Occipital lobe (tissue), 2 donors: ENCODE data around the gene DNASE1L1. TPM values are rescaled to one million over a fixed set of nuclear protein-coding genes. Genes with fewer than 3 reads are reported as not detected.
A peak's percentile ranks its signal among the peaks of the same experiment; 100 is the strongest.

ENCODE experiments used
- DNase-seq: peaks from one replicate; lab custom pipeline; 2025; lab: John Stamatoyannopoulos, UW
- total RNA-seq: library from RNA; depleted of rRNA; stranded (reverse); fragments of >200 nt; gene quantifications from one replicate; pipeline ENCODE4 v1.2.3, GENCODE V29; 2014

DNASE1L1 gene, protein sequence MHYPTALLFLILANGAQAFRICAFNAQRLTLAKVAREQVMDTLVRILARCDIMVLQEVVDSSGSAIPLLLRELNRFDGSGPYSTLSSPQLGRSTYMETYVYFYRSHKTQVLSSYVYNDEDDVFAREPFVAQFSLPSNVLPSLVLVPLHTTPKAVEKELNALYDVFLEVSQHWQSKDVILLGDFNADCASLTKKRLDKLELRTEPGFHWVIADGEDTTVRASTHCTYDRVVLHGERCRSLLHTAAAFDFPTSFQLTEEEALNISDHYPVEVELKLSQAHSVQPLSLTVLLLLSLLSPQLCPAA
- total RNA-seq: 4.4 TPM

DNA sequence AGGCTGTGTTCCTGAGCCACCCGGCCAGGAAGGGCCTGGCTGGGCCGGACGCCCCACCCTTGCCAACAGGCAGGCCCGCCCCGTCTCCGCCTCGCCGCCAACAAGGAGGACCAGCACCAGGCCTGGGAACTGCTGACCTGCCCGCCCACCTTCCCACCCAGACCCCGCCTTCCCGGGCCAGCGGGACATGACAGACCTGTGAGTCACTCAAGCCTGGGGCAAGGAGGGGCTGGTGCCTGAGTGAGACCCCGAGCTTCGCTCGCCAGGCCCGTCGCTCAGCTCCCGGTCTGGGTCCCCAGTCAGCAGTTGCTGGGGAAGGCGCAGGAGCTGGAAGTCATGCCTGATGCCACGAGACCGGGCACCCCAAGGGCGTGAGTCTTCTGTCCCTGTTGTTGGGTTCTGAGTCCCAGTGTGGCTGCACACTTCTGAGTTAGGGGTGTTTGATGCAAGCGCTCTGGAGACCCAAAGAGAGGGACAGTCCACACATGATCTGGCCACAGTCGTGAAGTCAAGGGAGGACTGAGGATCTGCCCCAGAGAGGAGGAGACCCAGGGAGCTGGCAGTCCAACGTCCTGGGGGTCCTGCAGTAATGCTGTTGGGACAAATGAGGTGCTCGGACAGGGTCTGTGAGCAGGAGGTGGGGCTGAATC, at the start of gene DNASE1L1:
TSS of gene DNASE1L1 (minus strand) at position 33 of the 650 bp plus-strand sequence. CDS start 3,686 bp downstream, outside the sequence.
- DNase-seq: peak; percentile 5

DNA sequence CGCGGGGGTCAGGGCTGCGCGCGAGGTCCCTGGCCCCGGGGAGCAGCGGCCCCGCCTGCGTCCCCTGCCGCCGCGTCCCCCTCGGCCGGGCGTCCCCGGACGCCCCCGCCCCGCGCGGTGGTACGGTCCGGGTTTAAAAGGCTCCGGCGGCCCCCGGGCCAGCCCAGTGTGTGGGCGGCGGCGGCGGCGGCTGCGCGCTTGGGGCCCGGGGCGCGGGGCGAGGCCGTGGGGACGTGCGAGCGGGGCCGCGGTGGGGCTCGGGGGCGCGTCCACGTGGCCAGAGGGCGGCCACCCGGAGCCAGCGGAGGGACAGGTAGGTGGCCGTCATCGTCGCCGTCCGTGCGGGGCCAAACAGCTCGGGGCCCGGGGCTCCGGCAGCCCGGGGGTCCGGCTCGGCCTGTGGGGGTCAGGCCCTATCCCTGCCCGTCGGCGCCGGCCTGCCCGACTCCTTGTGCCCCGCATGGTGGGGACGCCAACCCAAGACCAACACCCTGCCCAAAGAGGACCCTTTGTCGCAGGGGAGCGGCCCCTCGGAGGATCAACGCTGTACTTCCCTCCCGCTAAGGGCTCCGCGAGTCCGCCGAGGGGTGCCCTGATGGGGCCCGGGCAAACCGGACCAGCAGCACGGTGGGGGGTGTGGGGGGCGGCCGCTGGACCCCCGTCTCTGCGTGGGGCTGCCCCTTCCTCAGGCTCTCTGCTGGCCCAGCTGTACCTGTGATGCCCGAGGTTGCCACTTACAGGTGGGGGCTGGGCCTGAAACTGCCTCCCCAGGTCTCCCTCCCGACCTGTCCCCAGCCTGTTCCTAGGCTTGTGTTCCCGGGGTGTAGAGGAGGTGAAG, 49.3 kb upstream of the DNASE1L1 start, which contains the start of gene PLXNA3:
TSS of gene PLXNA3 (plus strand) at position 166 of the 838 bp plus-strand sequence. CDS start 1,903 bp downstream, outside the sequence.
- no peak for DNase-seq

DNA sequence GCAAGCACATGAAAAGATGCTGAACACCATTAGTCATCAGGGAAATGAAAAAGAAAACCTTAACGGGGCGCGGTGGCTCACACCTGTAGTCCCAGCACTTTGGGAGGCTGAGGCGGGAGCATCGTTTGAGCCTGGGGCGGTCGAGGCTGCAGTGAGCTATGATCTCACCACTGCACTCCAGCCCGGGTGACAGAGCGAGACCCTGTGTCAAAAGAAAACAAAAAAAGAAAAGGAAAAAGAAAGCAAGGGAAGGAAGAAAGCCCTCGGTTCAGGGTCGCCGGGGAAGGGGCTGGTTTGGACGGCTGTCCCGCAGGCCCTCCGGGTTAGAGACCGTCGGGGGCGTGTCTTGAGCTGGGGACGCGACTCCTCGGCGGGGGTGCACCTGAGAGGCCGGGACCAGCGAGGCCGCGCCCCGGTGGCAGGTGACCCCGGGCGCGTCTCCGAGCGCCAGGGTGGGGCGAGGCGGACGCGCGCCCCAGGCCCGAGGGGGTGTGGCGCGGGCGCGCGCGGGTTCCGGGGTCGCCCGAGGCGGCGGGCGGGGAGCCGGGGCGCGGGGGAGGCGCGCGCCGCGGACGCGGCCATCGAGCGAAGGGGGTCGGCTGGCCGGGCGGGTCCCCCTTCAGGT, 48.5 kb upstream of the DNASE1L1 start:
- no peak for DNase-seq

DNA sequence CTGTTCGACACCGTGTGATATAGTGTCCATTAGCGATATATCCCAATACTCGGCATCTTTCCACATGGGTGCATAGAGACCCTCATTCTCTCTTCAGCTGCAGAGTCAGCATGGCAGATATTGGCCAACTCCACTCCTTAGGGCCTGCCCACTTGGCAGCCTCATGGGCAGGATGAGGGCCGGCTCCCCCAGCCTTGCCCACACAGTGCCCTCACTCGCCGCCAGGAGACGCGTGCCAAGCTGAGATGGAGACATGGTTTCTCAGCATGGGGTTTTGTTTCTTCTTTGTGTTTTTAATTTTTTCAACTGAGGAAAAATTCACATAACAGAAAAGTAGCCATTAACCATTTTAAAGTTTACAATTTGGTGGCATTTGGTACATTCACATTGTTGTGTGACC, 43.8 kb upstream of the DNASE1L1 start:
- no peak for DNase-seq

DNA sequence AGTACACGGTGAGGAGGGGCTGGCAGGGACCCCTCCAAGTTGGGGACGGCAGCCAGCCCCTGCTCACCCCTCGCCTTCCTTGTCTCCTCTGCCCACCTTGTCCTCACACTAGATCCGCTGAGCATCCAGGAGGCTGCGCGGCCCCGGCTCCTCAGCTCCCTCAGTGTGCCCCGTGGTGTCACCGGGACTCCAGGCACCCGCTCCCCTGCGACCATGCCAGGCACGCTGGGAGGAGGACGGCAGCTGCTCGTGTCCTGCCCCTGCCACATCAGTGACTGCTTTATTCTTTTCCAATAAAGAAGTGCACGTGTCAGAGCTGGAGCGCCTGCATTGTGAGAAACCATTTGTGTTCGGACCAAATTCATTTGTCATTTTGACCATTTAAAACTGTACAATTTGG, 41.3 kb upstream of the DNASE1L1 start:
- no peak for DNase-seq

DNA sequence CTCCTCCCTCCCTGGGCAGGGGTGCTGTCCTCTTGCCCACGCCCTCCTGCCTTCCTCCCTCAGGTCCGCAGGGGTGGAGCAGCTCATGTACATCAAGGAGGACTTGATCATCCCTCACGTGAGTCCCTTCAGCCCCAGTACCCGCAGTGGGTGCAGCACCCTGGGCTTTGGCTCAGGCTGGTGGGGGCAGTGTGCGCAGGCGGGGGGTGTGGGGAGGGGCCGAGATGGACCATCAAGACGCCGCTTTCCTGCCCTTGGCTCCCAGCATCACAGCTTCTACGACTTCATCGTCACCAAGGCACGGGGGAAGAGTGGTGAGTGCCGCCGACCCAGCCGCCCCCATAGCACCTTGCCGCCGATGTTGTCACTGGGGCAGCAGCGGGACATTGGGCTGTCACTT, 40.6 kb upstream of the DNASE1L1 start:
- no peak for DNase-seq

DNA sequence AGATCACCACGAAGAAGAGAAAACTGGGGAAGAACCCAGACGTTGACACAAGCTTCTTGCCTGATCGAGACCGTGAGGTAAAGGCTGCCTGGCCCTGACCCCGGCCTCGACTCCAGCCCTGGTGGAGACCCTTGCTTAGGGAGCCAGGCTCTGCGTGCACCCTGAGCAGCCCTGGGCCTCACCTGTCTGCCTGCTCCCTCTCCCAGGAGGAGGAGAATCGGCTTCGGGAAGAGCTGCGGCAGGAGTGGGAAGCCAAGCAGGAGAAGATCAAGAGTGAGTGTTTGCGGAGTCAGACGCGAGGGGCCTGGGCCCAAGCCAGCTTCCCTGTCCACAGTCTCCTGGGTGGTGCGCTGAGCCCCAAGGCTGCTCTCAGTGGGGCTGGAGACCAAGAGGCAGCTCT, 39.4 kb upstream of the DNASE1L1 start:
- DNase-seq: no peak

DNA sequence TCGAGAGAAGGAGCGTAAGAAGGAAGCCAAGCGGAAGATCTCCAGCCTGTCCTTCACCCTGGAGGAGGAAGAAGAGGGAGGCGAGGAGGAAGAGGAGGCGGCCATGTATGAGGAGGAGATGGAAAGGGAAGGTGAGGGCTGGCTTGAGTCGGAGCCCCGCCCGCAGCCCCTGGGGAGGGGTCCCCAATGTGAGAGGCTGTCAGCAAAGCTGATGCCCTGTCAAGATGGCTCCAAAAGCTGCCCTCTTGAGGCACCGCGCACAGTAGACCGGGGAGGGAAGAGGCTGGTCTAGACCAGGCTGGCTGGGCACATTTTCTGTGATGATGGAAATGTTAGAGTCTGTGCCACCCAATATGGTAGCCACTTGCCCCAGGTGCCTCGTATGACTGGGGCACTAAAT, 37.4 kb upstream of the DNASE1L1 start:
- DNase-seq: no peak

DNA sequence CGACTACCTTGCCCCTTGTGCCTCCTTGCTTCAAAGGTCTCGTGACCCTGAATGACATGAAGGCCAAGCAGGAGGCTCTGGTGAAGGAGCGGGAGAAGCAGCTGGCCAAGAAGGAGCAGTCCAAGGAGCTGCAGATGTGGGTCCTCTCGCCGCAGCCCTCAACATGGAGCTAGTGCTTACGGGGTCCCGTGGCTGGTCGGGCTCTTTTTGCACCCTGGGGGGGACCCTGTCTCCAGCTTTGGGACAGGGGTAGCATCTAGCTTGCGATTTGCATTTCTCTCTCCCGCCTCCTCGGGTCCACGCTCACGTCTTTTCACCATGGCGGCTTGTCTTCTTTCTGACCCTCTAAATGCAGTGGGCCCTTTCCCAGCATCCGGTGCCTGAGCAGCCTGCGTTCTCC, 36.7 kb upstream of the DNASE1L1 start:
- DNase-seq: no peak

DNA sequence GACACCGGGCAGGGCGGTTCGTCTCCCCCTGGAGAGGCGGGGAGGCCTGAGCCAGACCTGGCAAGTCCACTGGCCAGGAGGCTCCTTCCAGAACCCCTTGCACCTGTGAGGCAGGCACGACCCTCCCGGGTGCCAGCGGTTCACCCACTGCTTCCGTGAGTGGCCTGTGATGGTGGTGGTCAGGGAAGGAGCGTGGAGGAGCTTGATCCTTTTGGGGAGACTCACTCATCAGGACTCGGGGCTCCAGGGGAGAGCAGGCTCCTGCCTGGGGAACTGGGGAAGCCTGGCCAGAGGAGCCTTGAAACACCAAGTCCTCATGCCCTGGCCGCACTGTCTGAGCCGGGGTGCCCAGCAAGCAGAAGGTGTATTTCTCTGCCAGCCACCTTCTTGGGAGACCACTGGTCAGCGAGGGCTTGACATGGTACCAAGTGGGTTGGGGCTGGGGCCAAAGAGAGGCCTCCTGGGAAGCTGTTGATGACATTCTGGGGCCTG, 35.7 kb upstream of the DNASE1L1 start:
- DNase-seq: no peak

DNA sequence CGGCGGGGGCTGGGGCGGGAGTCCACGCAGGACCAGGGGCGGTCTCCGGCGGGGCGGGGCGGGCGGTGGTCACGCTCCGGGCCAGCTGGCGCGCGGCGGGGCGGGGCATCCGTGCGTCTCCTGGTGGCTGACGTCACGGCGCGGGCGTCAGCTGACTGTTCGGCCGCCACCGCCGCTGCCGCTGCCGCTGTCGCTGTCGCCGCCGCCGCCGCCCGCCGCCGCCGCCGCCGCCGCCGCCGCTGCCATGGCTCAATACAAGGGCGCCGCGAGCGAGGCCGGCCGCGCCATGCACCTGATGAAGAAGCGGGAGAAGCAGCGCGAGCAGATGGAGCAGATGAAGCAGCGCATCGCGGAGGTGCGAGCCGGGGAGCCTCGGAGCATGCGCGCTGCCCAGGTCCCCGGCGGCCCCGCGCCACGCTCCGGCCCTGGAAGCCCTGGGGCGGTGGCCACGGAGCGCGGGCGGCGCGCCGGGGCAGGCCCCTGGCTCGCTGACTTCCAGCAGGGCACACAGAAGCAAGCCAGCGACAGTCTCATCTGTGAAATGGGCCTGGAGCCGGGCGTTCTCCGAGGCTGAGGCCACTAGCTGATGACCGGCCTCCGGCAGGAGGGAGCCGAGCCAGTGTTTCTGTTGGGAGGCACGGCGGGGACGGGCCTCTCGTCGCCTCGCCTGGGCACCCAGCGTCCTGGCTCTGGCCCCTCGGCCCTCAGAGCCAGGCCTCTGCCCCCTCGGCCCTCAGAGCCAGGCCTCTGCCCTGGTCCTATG, 35.1 kb upstream of the DNASE1L1 start, which contains the start of gene FAM50A:
TSS of gene FAM50A (plus strand) at position 150 of the 763 bp plus-strand sequence. CDS start at position 245, 95 bp downstream.
- DNase-seq: no peak

DNA sequence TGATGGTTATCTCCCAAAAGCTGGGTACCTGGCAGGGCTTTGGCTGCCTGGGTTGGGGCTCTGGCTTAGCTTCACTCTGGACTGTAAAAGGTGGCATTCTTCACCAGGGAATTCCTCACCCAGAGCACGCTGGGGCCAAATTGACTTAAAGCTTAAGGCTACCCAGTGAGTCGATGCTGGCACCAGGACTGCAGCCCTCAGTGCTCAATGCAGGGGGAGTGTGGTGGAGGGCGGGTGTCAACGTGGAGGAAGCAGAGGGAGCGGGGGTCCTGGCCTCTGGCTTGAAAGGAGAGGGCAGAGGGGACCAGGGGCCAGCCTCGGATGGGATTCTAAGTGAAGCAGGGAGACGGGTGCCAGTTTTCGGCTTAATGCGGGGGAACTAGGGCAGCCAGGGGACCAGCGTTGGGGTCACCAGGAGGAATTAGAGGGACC, 34.4 kb upstream of the DNASE1L1 start:
- DNase-seq: no peak

DNA sequence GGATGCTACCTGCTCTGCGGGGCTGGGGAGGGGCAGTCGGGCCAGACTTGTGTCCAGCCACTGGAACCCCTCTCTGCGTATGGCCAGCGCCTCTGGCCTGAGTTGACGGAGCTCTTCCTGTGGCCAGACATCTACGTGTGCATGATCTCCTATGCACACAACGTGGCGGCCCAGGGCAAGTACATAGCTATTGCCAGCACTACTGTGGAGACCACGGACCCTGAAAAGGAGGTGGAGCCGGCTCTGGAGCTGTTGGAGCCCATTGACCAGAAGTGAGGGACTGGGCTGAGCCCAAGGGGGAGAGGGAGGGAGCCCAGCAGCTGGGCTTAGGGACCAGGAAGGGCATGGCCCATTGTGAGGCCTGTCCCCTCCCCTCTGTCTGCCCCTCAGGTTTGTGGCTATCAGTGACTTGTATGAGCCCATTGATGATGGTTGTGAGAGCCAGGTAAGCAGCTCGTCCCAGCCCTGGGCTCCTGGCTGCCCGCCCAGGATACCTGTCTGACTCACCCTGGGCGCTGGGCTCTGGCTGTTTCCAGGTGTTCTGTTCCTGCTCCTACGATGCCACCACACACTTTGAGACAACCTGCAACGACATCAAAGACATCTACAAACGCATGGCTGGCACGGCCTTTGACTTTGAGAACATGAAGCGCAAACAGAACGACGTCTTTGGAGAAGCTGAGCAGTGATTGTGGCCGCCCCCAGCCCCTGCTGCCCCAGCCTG, 33.1 kb upstream of the DNASE1L1 start:
- no peak for DNase-seq

DNA sequence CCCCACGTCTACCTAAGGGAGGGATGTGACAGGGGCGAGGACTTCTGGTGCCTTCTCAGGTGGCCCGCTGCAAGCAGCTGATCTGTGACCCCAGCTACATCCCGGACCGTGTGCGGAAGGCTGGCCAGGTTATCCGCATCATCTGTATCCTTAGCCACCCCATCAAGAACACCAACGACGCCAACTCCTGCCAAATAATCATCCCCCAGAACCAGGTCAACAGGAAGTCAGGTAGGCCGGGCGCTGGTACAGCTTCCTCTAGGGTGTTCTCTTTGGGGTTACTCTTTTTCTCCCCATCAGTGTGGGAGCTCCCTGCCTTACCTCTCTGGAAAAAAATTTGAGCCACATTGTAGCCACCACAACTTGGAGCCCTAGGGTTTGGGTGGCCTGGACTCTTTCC, 32.5 kb upstream of the DNASE1L1 start:
- DNase-seq: no peak

DNA sequence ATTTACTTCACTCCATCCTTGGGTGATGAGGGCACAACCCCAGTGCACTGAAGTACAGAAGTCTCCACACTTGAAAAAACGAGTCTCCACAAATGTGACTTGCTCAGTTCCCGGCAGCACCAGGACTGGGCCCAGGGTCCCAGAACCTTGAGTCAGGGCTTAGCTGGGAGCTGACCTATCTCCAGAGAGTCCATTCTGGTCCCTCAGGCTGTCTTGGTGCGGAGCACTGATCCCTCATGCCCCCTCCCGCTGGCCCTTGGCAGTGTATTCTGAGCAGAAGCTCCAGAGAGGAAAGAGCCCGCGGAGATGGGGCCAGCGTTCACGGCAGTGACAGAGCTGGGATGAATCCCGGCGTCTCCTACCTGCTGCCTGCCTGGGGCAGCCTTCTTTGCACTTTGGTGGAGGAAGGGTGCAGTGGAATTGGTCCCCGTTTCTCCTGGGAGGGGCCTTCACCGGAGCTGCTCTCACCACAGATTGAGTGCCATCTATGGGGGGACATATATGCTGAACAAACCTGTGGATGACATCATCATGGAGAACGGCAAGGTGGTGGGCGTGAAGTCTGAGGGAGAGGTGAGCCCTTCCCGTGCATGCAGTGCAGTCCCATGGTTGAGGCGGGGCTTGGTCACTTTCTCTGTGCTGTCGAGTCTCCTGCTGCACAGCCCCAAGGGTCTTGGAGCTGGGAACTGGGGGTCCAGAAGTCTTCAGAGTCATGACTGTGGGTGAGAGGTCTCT, 31.7 kb upstream of the DNASE1L1 start:
- no peak for DNase-seq

DNA sequence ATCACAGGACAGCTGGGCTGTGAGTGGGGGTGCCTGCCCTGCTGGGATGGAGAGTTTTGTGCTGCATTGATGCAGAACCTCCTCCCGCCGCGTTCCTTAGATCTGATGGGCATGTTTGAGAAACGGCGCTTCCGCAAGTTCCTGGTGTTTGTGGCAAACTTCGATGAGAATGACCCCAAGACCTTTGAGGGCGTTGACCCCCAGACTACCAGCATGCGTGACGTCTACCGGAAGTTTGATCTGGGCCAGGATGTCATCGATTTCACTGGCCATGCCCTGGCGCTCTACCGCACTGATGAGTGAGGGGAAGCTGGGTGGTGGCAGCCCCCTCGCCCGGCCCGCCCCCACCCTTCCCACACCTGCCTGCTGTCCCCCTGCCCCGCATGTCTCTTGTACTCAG, 30.8 kb upstream of the DNASE1L1 start:
- no peak for DNase-seq

DNA sequence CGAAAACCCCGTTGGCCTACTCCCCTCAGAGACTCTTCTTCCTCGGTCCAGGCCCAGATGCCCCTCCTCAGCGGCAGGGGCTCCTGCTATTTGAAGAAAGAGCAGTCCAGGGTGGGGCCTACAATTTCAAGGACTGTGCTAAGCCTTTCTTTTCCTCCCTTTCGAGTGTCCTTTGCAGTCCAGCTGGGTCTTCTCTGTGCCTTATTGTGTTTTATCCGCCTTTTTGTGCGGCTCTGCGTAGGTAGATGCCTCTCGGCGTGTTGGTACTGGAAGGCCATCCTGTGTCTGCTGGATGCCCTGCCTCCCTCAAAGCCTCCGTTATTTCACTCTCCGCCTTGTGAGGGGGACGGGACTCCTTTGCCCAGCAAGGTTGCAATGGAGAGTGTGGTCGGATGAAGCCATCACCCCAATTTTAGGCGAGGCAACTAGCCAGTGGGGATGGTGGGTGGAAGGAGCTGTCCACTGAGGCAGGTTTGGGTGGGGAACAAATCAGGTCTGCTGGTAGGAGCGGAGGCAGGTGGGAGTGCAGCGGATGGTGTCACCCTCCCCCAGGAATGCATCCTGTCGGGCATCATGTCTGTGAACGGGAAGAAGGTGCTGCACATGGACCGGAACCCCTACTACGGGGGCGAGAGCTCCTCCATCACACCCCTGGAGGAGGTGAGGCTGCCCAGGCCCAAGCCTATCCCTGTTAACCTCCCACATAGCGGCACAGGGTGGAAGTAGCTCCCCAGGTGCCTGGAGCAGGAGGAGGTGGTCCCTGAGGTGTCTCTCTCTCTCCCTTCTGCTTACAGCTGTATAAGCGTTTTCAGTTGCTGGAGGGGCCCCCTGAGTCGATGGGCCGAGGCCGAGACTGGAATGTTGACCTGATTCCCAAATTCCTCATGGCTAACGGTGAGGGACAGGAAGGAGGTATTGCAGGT, 29.2 kb upstream of the DNASE1L1 start:
- no peak for DNase-seq
